Fibroblast of skin of right biceps (primary cell): ENCODE results near the gene INHBE.
"Not testable (repeated sequence)": the region's sequence is repeated elsewhere in the genome, so short reads cannot be mapped to it uniquely, and the experiment has no call there.

Experiments used
- DNase-seq: peaks from one replicate; pipeline ENCODE4 v3.0.0-alpha.2; 2013

Gene INHBE

GRCh38 chr12:57454566-57455373 lies at the start of gene INHBE:
TSS of gene INHBE (plus strand) at chr12:57455307. CDS start at chr12:57455537, 230 bp downstream.
- DNase-seq: peak; percentile 96

- DNase-seq: no peak
These were observed 44.6 kb upstream of the INHBE start for GRCh38 chr12:57410534-57410933.

DNA sequence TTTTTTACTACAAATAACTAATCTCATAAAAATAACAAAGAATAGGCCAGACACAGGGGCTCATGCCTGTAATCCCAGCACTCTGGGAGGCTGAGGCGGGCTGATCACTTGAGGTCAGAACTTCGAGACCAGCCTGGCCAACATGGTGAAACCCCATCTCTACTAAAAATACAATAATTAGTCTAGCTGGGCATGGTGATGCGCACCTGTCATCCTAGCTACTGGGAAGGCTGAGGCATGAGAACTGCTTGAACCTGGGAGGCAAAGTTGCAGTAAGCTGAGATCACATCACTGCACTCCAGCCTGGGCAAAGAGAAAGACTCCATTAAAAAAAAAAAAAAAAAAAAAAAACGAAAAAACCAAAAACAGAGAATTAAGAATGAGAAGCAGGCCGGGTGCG lies 40.9 kb upstream of the INHBE start:
- DNase-seq: not testable (repeated sequence)

DNA sequence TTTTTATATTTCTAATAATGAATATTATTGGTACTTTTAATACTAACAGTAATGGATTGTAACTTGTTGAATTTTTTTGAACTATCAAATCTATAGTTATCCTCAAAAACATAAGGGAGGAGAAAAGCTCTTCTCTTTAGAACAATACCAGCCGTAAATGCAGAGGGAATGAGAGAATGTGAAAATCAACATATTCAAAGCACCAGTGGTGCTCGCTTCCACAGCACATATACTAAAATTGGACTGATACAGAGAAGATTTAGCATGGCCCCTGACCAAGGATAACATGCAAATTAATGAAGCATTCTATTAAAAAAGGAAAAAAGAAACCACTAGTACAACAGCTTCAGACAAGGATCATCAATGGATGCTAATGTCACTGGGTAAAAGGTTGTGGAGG lies 40.0 kb upstream of the INHBE start:
- DNase-seq: no peak

DNA sequence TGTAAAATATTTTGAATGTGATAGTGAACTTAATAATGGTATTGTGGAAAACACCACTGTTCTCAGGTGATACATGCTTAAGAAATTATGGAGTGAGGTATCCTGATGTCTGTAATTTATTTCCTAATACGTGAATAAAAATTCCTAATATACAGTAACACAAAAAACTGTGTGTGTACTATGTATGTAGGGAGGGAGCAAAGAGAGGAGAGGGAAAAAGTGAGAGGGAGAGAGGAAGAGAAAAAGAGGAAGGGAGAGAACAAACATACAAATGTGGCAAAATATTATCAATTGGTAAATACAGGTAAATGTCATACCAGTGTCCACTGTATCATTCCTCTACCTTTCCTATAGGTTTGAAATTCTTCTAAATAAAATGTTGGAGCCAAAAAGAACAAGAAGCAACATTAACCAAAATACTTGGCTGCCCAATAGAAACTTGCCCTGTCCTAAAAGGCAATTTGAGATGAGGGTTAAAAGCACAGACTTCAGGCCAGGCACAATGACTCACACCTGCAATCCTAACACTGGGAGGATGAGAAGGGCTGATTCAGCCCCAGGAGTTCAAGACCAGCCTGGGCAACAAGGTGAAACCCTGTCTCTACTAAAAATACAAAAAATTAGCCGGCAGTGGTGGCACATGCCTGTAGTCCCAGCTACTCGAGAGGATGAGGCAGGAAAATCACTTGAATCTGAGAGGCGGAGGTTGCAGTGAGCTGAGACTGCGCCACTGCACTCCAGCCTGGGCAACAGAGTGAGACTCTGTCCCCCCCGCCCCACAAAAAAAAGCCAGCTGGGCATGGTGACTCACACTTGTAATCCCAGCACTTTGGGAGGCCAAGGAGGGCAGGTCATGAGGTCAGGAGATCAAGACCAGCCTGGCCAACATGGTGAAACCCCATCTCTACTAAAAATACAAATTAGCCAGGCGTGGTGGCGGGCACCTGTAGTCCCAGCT lies 38.8 kb upstream of the INHBE start:
- peak; percentile 26 for DNase-seq

DNA sequence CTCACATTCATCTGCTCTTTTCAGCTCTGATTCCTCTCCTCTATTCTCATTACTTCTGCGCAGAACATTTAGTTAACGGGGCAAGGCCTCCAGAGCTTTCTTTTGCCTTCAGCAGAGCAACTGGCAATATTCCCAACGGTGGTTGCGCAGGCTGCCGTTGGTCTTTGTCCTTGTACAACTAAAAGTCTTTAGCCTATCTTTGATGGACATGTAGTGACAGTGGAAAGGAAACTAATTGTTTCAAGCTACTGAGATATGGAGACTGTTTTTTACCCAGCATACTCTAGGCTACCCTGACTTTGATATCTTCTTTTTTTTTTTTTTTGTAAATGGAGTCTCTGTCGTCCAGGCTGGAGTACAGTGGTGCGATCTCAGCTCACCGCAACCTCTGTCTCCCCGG lies 36.9 kb upstream of the INHBE start:
- DNase-seq: no peak

DNA sequence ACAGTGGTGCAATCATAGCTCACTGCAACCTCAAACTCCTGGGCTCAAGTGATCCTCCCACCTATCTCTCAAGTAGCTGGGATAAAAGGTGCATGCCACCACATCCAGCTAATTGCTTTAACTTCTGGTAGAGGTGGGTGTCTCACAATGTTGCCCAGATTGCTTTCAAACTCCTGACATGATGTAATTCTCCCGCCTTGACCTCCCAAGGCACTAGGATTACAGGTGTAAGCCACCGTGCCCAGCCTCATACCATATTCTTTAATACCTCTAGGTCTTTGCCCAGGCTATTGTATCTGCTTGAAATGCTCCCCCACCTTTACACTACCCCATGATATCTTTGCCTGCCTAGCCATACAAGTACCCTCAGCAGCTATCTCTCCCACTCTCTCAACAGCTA lies 35.6 kb upstream of the INHBE start:
- DNase-seq: no peak

- no peak for DNase-seq
These were observed 34.6 kb upstream of the INHBE start for GRCh38 chr12:57420482-57420881.

- DNase-seq: not testable (repeated sequence)
These were observed 28.2 kb upstream of the INHBE start for GRCh38 chr12:57426948-57427347.

DNA sequence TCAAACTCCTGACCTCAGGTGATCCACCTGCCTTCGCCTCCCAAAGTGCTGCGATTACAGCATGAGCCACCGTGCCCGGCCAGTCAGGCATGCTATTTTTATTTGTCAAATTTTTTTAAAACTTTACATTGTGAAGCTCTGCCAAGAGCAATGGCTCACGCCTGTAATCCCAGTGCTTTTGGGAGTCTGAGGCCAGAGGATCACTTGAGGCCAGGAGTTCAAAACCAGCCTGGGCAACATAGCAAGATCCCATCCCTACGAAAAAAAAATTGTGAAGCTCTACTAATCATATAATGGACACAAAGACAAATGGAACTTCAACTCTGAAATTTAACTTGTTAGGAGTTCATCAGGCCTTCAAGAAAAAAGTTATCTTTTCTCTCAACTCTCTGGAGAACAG lies 26.1 kb upstream of the INHBE start:
- DNase-seq: no peak

DNA sequence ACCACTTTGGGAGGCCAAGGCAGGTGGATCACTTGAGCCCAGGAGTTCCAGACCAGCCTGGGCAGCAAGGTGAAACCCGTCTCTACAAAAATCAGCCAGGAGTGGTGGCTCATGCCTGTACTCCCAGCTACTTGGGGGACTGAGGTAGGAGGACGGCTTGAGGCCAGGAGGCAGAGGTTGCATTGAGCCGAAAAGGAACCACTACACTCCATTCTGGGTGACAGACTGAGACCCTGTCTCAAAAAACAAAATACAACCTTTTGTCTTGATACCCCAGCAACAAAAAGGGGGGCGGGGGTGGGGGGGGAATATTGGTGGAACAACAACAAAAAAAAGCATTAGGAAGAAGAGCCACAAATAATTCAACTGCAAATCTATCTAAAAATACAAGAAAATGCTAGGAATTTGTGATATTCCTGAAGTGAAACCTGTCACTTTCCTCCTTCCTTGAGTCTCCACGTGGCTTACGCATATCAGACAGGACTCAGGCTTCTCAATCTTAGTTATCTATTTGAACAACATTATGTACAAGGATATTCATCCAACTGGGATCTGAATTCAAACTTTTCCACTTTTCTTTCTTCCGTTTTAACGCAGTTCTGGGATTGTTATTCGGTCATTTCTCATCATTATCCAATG lies 25.5 kb upstream of the INHBE start:
- peak; percentile 14 for DNase-seq

DNA sequence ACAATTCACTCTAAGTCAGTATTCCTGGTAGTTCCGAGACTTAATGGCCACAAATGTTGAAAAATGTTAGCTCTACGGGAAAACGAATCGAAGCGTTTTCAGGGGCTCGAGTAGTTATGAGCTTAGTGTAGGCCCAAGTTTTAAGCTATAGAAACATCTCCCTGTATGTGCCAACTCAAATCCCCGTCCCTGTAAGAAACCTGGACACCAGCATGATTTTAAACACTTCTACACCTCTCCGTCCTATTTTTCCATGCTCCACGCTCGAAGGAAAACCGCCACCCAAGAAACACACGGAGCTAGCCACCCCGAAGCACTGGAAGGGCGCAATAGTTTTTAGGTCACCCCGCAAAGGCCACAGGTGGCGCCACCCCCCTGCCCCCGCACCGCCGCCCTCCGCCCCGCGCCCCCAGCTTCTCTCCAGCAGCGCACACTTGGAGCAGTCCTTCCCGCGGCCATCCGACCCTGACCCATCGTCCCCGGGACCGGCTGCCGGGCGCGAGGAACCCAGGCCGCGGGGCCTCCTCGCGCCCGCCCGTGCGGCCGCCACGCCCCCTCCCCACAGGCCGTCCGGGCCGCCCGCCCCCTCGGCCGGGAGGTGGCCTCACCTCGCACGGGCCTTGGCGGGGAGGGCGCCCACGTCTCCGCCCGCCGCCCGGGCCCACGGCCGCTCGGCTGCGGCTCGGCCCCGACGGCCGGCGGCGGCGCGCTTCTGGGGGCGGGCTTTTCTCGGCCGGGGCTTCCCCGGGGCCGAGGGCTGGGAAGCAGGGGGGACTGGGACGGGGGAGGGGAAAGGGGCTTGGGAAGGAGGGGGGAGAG lies 24.8 kb upstream of the INHBE start:
- peak; percentile 33 for DNase-seq

DNA sequence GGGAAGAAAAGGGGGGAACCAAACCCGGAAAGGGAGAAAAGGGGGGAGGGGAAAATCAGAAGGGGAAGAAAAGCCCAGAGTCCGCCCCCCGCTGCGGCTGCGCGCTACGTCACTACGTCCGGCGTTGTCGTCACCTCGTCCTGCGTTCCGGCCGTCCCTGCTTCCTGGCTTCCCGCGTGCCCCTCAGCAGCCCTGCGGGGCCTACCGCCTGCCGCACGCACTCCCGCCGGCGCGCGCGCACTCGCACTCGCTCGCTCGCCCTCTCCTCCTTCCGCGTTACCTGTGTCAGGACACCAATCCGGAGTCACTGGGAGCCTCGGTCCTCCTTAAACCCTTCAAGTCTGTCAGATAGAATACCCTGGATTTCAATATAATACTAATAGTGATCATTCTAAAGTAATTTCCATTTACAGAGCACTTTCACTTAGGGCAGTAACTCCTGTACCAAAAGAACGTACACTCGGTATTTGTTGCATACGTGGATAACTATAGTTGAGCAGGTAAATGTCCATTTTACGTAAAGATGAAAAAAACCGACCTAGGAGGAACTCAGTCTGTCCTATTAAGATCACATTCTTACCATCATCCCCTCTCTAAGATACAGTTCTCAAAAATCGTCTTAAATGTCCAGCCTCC lies 24.1 kb upstream of the INHBE start, which contains the start of gene R3HDM2:
Gene R3HDM2 (minus strand): TSS at position 113 of the 636 bp plus-strand sequence. CDS start 120,615 bp downstream, outside the sequence.
- peak; percentile 96 for DNase-seq

GRCh38 chr12:57431654-57432188 lies 23.4 kb upstream of the INHBE start:
- DNase-seq: no peak

DNA sequence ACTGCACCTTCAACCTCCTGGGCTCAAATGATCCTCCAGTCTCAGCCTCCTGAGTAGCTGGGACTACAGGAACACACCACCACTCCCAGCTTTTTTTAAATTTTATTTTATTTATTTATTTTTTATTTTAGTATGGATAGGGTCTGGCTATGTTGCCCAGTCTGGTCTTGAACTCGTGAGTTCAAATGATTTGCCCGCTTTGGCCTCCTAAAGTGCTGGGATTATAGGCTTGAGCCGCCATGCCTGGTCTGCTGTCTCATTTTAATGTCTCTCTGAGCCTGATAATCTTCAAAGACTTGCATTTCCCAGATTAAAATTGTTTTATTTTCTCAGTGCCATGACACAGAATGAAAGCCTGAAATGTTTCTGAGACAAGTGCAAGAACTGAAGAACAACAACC lies 21.7 kb upstream of the INHBE start:
- no peak for DNase-seq

DNA sequence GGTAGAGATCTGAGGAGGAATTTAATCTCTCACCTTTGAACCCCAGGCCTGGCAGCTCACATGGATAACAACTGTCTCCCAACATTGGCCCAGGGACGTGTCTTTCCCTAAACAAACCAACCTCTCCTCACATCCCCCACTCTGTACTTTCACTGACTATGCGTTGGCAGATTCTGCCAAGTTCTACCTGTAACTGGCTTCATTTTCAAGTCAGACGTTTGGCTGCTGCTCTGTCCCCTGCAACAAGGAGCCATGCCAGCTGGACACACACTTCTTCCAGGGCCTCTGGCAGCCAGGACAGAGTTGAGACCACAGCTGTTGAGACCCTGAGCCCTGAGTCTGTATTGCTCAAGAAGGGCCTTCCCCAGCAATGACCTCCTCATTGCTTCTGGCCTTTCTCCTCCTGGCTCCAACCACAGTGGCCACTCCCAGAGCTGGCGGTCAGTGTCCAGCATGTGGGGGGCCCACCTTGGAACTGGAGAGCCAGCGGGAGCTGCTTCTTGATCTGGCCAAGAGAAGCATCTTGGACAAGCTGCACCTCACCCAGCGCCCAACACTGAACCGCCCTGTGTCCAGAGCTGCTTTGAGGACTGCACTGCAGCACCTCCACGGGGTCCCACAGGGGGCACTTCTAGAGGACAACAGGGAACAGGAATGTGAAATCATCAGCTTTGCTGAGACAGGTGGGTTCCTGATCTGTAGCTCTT lies 20.4 kb upstream of the INHBE start, which contains the start of gene INHBC:
Gene INHBC (plus strand): TSS at position 268 of the 707 bp plus-strand sequence. CDS start 103 bp downstream, at position 371.
- DNase-seq: no peak

DNA sequence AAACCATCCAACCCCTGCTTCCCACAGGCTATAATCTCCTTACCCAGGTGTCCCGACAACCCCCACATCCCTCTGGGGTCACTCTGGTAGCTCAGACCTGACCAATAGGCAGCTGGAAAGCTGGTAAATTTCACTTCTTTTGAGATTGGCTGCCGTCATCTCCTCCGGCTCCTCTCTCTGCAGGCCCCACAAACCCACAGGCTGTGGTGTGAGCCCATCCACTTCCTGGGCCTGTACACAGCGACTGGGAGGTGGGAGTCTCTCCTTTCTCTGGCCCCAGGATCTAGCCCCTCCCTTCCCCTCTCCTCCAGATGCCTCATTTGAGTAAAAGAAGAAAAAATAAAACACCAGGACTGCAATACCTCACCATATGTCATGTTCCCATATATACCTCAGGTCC lies 19.8 kb upstream of the INHBE start:
- DNase-seq: no peak

DNA sequence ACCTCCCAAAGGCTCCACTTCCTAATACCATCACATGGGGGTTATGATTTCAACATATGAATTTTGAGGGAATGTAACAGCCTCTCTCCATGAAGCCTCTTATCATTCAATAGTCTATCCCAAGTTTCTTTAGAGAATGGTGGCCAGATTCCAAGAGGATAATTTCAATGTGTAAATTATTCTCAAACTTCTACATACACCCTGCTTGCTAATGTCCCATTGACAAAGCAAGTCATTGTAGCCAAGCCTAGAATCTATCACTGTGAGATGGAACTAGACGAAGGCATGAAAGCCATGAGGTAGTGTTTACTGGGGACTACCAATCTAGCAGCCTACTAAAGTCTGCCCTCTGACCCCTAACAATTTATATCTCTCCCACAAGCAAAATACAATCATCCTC lies 16.7 kb upstream of the INHBE start:
- DNase-seq: no peak

GRCh38 chr12:57439762-57440266 lies 15.3 kb upstream of the INHBE start:
- no peak for DNase-seq

- not testable (repeated sequence) for DNase-seq
These were observed 13.7 kb upstream of the INHBE start for GRCh38 chr12:57441393-57441792.
